Globus pallidus (tissue), 1 donor: ENCODE measurements around the gene RBMS3.

Source experiments
- DNase-seq: peaks from one replicate; pipeline ENCODE4 v3.0.0-alpha.2; 2015; ENCODE audit warnings: low spot score

Gene RBMS3

DNA sequence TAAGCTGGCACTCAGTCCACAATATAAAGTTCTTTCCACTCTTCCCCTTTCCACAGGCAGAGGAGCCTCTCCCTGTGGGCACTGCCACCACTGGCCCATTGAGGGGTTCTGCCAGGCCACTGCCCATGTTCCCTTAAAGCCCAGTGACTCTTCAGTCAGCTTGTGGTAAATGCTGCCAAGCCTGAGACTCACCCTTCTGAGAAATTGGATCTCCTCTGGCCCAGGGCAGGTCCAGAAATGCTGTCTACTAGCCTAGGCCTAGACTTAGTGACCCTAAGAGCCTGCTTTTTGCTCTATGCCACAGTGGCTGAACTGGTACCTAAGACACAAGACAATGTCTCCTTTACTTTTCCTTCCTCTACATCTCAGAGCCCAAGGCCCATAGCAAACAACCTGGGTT is 295.8 kb downstream of the RBMS3 start:
- DNase-seq = no peak

DNA sequence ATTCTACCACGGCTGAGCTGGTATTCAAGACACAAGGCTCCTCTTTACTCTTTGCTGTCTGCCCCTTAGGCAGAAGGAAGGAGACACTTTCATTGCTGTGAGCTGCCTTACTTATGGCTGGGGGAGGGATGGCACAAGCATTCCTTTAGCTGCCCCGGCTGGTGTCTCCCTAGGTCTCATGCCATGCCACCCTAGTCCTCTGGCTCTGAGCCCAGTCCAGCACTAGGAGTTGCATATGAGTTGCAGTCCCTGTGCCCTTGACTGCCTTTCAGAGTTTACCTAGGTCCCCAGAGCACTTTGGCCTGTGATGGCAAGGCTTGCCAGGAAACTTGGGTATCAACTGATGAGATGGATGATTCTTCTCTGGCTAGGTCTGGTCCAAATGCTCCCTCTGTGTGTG is 296.4 kb downstream of the RBMS3 start:
- DNase-seq = no peak

DNA sequence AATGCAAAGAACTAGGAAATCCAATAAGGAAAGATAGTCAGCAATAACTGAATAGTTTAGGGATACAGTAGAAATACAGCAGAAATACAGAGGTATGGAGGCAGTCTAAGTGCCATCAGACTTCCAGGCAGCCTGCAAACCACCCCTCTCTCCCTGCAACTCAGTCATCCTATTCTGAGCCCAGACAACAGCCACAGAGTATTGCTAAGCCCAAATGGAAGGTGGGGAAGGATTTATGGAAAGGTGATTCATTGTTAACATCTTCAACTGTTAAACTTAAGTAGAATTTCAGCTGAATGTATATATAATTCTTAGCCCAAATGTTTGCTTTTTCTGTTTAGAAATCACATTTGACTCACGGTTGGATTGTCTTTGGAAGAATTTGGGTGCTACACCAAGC is 300.4 kb downstream of the RBMS3 start:
- DNase-seq = no peak

DNA sequence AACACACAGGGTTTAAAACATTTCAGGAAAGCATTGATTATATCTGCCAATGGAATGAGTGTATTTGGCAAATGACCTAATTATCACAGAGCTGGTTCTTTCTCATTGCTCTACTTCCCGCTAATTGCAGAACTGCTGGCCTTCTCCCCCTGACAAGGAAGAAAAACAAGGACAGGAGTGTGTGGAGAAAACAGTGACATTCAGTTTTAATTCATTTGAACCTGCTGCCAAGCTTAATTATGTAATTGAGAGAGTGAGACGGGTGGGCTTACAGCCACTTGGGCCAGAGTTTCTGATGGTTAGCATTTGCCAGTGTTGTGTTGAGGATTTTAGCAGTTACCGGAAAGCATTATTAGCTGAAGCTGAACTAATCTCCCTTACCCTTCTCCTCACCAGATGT is 301.4 kb downstream of the RBMS3 start:
- DNase-seq = peak; percentile 31

DNA sequence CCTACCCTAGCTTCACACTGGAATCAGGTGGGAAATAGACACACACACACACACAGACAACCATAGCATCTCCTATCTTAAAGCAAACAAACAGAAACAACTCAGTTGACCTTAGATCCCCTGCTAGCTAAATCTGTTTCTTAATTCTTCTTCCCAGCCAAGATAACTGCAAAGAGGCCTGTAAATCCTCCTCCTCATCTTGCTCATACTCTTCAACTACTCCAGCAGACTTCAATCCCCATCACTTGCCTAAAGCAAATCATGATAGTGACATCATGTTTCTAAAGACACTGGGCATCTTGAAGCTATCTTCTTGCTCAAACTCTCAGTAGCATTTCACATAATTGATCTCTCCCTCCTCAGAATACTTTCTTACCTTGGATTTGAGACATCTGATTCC is 303.0 kb downstream of the RBMS3 start:
- no peak for DNase-seq

DNA sequence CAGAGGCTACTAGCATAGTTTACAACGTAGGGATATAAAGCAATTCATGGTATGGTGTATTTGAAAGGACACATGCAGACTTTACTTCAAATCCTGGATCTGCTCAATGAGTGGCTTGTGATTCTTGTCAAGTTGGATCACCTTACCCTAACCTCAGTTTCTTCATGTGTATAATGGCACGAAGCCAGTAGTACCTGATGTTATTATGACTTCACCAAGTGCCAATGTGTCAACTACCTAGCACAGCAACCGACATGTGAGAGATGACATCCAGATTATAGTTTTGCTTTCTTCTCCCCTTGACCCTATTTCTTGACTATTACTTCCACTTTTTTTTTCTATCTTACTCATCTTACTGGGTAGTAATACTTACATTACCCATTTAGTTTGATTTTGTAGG is 304.5 kb downstream of the RBMS3 start:
- DNase-seq = no peak

DNA sequence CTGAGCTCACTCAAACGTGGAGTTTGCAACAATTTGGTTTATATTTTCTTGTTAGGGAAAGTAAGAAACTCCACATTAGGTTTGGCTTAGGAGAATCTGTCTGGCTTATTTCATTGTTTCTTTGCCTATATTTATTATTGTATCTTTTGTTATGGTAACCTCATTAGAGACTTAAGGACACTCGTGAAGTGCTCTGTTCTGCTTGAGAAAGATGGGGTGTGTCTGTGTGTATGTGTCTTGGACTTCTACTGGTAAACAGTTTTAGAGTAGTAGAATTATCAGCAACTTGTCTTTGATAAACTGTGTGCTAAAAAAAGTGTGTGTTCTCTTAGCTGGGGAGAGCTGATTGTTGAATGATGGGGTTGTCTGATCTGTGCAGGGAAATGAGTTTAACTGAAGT is 306.5 kb downstream of the RBMS3 start:
- no peak for DNase-seq

DNA sequence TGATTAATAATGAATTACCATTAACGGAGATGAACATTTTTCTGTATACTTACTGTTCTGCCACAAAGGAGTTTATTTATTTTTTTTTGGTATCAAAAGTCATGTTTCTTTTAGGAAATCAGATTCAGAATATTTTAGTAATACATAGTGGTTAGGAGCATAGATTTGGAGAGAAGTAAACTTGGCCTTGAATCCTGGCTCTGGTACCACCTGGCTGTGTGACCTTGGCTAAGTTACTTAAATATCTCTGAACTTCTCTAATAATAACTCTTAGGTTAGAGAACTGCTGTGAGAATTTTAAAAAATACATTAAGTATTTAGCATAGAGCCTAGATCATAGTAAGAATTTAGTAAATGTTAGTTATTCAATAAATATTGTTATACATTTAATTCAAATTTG is 309.1 kb downstream of the RBMS3 start:
- DNase-seq = no peak

DNA sequence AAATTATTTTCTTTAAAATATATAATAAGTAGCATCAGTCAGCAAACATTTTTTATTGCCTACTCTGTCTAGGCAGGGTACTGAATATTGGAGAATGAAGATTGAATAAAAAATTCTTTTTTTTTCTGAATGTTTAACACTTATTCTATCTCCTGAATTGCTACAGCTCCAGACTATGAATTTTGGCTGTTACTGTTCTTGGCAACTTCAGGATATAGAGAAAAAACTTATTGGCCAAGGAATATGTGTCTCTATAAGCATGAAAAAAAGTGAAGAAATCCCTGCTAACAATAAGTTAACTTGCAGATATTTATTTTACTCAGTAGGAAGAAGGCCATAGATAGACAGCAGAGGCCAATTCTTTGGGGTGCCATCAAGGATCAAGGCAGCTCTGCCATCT is 309.6 kb downstream of the RBMS3 start:
- DNase-seq = no peak

DNA sequence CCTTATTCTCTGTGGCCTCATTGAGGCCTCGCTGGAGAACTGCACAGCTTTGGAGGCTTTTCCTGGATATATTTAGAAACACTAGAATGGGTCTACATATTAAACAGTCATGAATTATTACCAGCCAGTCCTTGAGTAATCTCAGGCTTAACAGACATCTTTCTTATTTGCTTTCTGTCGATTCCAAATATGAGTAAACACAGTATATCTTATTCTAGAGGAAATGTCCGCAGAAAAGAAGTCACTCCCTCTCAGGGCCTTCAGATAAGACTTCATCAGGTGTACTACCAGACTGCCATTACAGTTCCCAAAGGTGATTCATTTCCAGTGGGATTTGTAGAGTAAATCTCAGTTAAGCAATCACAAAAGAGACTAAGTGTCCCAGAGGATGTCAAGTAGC is 310.7 kb downstream of the RBMS3 start:
- DNase-seq = no peak

DNA sequence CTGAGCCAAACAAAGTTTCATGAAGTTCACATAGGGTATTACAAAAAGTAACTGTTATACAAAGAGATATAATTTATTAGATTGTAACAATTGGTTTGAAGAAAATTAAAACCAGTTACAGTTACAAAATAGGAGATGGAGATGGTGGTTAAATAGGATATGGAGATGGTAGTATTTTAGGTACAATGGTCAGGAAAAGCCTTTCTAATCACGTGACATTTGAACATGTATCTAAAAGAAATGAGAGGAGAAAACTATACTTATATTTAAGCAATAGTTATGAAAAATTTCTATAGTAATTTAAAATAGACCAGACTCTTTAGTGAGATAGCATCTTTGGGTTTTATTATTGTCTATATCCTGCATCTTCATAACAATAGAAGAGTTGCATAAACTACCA is 312.9 kb downstream of the RBMS3 start:
- DNase-seq = no peak

DNA sequence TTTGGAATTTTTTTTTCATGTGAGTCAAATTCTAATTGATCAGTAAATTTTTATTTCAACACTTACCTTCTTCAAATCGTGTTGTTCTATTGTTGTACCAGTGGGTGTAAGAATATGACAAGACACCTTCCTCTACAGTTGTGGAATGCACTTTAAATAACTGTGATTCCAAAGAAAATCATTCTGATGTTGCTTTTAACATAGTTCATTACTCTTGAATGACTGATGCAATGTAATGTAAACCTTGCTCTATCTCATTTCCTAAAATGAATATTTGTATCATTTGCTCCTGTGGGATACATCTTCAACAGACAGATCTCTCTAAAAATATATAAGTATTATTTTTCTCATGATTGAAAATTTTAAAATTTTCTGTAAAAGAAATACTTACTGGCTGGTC is 313.4 kb downstream of the RBMS3 start:
- DNase-seq = no peak

DNA sequence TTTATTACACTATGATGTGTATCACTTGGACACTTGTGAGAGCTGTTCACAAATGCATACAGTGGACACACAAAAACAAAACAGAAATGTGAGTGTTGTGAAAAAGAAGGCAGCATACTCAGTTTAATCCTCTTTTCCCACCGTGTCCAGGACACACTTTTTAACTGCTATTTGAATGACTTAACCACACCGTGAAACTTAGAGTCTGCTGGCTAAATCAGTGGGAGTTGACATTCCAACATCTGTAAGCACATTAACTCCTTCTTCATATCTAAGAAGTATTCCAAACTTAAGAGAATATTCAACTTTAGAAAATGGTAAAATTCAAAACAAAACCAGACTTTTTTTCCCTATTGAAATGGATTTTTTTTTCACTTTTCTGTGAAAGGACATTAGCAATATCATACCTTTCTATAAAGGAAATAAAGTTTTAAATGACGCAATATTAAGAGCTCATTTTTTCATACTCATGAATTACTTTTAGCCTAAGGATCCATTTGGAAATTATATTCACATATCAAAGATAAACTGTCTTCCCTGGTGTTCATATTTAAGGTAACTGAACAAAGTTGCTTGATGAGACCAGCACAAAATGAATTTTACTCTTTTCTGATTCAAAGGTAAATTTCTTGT is 316.6 kb downstream of the RBMS3 start:
- no peak for DNase-seq

DNA sequence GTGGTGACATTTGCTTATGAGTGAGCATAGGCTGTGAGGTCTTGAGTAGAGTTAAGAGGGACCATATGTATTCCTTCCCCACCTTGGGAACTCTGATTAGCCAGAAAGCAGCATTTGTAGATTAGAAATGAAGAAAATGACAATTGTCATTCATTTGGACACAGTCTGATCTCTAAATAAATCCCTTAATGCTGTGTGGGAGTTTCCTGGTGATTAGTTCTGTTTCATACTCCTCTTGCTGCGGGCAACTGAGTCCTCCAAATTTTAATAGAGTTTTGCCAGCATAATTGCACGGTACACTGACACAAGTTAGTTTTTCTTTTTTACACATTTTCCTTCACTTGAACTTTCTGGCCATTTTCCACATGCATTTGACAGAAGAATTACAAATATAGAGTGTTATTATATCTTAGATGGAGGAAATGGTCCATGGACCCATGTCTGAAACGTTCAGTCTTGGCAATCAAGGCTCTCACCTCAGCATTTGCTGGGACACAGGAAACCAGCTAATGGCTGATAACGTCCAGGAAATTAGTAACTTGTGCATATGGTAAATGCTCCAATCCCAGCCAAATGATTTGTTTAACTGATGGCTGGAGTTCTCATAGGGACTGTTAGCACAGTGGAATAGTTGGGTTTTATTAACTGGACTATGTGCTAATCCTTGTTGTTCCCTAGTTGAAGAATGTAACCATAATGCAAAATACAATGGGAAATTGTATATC is 321.2 kb downstream of the RBMS3 start:
- DNase-seq = no peak

DNA sequence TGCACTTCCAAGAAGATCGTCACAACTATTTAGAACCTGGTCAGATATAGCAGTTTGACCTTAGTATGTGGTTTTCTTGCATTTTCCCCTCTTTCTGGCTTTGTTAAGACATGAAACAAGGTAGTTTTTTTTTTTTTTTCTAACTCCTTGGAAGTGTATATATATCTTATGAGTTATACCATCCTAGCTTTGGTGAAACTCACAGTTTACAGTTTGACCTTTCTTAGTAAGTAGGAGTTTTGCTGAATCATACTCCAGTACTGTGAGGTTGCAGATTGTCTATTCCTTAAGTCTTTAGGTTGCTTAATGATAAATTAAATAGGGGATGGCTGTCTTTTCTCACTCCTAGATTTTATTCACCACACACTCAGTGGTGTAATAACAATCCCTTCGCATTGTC is 325.0 kb downstream of the RBMS3 start:
- DNase-seq = no peak

DNA sequence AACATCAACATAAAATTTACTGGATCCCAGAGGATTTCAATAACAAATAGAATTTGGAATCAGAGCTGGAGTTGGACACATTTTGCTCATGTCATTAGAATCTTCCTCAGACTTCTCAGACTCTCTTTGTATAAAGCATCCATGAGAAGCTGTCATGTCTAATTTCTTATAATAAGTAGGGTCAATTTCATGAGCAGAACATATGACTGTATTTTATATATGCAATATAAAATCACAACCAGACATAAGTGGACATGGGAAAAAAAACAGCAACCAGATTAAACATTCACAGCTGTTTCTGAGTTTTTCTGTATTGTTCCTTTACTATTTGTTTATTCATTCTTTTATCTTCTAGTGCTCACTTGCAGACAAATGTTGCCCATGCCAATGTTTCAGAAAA is 325.5 kb downstream of the RBMS3 start:
- DNase-seq = no peak

DNA sequence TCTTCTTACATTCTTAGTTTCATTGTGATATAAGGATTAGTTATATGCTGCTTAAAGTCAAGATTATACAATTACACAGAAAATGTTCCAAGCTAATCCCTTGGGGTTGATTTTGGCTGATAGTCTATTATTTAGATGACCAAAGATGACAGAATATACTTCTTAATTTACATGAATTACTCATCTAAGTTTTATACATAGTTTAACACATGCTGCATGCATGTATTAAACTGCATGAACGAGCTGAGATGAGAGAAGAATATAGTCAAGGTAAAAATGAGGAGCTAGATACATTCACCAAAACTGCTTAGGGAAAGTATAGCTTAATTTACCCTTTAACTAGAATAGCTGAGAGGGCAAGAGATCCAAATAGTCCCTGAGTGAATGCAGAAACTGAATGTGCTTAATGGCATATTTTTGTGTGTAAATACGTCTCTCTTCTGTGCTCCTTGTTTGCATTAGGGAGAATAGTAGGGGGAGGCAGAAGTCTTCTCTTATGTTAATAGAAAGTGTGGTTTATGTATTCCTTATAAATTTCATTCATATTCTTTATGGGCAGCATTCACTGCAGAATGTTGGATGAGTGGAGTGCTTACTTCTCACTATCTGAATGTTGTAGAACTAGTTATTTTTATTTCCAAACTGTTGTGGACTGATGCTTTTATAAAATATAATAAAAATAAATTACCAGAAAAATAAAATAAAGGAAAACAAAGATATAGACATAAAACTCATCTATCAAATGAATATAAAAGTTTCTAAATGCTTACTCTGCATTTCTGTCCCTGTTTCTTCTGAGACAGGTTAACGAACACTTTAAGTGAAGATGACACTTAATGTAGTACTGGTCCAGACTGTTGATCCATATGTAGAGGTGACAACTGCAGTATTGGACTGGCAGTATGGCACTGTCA is 327.8 kb downstream of the RBMS3 start:
- DNase-seq = no peak

DNA sequence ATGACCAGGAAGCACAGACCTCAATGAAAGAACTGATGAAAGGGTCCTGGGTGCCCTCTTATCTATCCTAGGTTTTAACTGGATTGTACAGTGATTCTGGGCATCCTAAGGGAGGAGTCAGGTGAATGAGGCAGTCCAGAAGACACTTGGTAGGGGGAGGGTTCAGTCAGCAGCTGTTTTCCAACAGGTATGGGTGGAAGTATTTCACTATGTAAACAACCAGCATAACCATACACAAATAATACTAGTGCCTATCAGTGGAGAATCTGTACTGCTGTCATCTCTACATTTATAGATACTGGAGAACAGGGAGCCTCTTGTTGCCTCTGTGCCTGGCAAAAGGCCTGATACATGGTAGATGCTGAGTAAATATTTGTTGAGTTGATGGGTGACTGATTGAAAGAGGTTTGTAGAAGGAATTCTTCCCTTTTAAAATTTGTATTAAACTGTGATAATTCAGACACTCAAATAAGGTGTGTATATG is 328.5 kb downstream of the RBMS3 start:
- no peak for DNase-seq

DNA sequence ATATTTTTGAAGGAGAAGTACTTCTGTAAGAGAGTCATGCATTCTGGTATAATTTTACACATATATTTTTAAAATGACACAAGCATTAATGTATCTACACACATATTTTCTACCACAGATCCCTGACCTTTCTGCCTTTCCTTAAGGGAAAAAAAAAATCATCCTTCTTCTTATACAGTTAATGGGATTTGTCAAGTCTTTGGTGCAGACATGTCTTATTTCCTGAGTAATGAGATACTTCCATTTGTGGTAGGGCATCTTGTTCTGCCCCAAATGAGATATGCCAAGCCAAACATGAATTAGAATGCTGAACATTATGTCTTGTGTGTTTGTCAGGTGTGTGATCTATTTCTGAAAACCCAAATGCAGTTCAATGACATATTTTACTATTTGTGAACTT is 329.9 kb downstream of the RBMS3 start:
- no peak for DNase-seq

DNA sequence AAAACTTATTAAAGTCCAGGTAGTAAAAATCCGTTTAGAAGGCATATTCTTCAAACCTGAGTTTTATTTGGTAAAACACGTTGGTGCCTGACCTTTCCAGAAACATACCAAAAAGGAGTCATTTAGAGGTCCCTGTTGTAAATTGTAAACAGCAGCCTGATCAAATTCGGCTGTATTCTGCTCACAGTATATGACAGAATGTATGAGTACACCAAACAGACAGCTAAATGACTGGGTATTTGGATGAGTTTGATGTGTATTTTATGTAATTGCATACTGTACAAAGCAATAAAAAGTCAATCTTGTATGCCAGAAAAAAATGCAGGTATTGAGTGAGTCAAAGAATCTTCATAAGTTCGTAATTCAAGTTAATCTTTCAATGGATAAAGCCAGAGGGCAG is 330.4 kb downstream of the RBMS3 start:
- no peak for DNase-seq

DNA sequence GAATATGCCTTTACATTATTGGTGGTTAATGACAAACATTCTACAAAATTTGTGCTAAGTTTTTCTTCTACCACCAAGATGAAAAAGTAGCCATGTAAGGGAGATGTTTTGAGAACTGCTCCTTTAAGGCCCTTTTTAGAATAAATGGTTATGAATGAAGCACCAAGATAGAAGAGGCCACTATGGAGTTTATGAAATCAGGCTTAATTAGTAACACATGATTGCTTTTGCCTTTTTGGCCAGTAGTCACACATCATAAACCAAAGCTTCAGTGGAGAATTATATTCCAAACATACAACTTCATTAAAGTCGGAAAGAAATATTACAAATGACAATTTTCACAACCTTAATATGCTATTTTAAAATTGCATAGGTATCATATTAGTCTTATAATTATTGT is 331.7 kb downstream of the RBMS3 start:
- DNase-seq = no peak

DNA sequence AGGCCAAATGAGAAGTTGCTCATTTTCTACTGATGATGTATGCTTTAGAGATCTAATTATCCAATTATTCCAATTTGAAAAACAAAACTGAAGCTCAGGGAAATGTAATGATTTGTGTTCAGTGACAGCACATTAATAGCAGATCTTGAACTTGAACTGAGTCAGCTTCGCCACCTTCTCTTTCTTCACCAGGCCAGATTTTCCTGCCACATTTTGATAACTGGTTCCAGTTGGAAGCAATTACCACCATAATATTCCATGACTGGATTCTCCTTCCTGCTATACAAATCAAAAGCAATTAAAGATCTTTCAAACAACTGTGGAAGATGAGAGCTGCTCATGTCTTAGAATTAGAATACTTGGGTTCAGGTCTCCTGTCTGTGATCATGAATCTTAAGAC is 334.1 kb downstream of the RBMS3 start:
- DNase-seq = no peak
